ENCODE measurements around the gene RAB20. TPM values are rescaled to one million over a fixed set of nuclear protein-coding genes. Genes with fewer than 3 reads are reported as not detected.

The RAB20 gene
- total RNA-seq, 4 donors from 2014 or later = 0.77 to 12.4 (median 9.1) TPM

GRCh38 chr13:110519046-110519445, 42.5 kb downstream of the RAB20 start:
- Histone ChIP-seq H3K36me3 (no peaks in the 10 kb centered on the region), H3K9me3 (no peaks in the 10 kb centered on the region), H3K27ac (no peak overlapping the region), H3K27me3 (no peaks in the 10 kb centered on the region), H3K4me3 (no peak overlapping the region), H3K4me1 (no peaks in the 10 kb centered on the region)
- intact Hi-C loops (cut with DNase I; ENCODE audit: low total_unique reads) = no loop called here
- DNase-seq = no peak
- TF ChIP-seq POLR2A (IDR thresholded peaks at IDR 0.05) = no peak
- TF ChIP-seq, protein P1, sequence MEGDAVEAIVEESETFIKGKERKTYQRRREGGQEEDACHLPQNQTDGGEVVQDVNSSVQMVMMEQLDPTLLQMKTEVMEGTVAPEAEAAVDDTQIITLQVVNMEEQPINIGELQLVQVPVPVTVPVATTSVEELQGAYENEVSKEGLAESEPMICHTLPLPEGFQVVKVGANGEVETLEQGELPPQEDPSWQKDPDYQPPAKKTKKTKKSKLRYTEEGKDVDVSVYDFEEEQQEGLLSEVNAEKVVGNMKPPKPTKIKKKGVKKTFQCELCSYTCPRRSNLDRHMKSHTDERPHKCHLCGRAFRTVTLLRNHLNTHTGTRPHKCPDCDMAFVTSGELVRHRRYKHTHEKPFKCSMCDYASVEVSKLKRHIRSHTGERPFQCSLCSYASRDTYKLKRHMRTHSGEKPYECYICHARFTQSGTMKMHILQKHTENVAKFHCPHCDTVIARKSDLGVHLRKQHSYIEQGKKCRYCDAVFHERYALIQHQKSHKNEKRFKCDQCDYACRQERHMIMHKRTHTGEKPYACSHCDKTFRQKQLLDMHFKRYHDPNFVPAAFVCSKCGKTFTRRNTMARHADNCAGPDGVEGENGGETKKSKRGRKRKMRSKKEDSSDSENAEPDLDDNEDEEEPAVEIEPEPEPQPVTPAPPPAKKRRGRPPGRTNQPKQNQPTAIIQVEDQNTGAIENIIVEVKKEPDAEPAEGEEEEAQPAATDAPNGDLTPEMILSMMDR (IDR thresholded peaks at IDR 0.05) = no peak

DNA sequence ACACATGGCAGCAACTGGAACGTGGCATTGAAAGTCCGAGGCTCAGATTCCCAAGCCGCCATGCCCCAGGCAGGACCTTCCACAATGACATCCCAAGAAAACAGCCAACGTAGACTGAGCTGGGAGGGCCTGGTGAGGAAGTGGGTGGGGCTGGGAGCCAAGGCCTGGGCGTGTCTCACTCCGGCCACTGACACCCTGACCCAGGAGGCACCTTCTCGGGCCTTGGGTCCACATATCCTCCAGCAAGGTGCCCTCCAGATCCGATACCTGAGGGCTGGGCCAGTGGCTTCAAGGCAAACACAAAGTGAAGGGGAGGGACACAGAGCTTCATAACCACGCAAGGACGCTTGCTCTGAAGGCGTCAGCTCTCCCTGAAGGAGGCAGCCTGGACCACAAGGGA, 43.0 kb downstream of the RAB20 start:
- intact Hi-C loops (cut with DNase I; ENCODE audit: low total_unique reads) = no loop called here

DNA sequence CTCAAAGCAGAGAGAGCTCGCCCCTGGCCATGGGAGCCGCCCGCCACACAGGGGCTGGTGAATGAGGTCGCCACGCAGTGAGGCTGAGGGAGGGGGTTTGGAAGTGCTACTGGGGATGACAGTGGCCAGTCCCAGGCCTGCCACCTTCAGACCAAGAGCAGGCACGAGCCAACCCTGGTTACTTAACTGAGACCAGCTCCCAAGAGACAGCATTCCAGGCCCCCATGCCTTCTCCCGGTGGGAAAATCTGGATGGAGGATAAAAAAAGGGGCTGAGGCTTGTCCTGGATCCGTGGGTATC, 43.3 kb downstream of the RAB20 start:
- TF ChIP-seq POLR2A (IDR thresholded peaks at IDR 0.05) = no peak
- Histone ChIP-seq H3K4me1 (no peaks in the 10 kb centered on the region), H3K36me3 (no peaks in the 10 kb centered on the region), H3K27me3 (no peaks in the 10 kb centered on the region), H3K9me3 (no peaks in the 10 kb centered on the region), H3K4me3 (no peak overlapping the region), H3K27ac (no peak overlapping the region)
- DNase-seq = no peak
- intact Hi-C loops (cut with DNase I; ENCODE audit: low total_unique reads) = no loop called here

More for the DNA sequence above, 43.0 kb downstream of the RAB20 start:
- no peak overlapping the region for H3K27ac ChIP-seq
- no peaks in the 10 kb centered on the region for H3K36me3 ChIP-seq
- no peaks in the 10 kb centered on the region for H3K27me3 ChIP-seq
- no peak for DNase-seq
- no peaks in the 10 kb centered on the region for H3K9me3 ChIP-seq
- TF ChIP-seq, protein P1 (IDR thresholded peaks at IDR 0.05) = no peak
- no peak for TF ChIP-seq POLR2A (IDR thresholded peaks at IDR 0.05)
- no peaks in the 10 kb centered on the region for H3K4me1 ChIP-seq
- no peak overlapping the region for H3K4me3 ChIP-seq

DNA sequence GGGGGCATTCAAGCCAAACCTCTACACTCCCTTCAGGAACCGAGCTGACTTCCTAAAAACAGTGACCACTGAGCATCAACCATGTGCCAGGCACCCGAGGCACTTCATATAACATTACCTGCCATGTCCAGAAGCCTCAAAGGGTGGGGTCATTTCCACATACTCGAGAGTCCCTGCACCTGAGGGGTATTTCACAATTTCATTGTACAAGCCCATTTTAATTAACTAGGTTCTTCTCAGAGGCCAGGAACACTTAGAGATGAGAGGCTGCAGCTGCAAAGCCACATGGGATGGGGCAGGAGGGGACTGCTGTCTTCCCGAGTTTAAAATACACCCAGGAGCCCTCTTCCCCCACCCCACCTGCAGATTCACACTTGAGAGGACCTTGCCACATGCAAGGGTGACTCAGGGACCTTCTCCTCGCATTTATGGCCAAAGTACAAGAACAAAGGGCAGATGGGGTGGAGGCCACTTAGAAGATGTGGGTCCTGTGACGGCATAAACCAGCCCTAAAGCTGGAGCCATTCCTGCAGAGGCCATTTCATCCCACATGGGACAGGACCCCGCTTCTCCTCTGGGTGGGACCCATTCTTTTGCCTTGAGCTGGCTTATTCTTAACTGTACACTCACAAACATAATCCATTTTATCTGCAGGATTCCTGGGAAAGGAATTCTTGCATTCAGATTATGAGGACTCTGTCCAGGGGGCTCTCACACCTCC, 43.9 kb downstream of the RAB20 start:
- Histone ChIP-seq H3K27ac (no peak overlapping the region), H3K36me3 (no peaks in the 10 kb centered on the region), H3K4me1 (no peaks in the 10 kb centered on the region), H3K27me3 (no peaks in the 10 kb centered on the region), H3K9me3 (no peaks in the 10 kb centered on the region), H3K4me3 (no peak overlapping the region)
- DNase-seq = no peak
- intact Hi-C loops (cut with DNase I; ENCODE audit: low total_unique reads) = no loop called here
- TF ChIP-seq POLR2A (IDR thresholded peaks at IDR 0.05) = no peak
- TF ChIP-seq, protein P1 (IDR thresholded peaks at IDR 0.05) = no peak

DNA sequence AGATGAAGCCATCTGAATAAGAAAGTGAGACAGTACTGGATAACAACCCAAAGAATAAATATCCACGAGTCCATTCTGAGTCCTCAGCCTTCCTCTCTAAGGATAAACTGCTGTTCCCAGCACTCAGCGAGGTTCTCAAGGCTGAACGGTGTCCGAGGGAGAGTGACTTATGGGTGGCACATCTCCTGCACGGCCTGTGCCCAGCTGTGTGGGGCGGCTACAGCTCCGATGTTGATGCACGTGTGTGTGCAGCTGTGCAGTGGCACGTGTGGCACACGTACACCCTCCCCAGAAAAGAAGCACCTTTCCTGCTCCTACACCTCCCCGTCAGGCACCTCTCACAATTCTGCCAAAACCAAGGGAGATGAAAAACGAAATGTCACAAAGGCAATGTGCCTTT, 45.0 kb downstream of the RAB20 start:
- H3K36me3 ChIP-seq = no peaks in the 10 kb centered on the region
- no peaks in the 10 kb centered on the region for H3K9me3 ChIP-seq
- TF ChIP-seq POLR2A (IDR thresholded peaks at IDR 0.05) = no peak
- TF ChIP-seq, protein P1 (IDR thresholded peaks at IDR 0.05) = no peak
- DNase-seq = no peak
- H3K4me3 ChIP-seq = no peak overlapping the region
- no peaks in the 10 kb centered on the region for H3K27me3 ChIP-seq
- H3K27ac ChIP-seq = no peak overlapping the region
- H3K4me1 ChIP-seq = no peaks in the 10 kb centered on the region
- intact Hi-C loops (cut with DNase I; ENCODE audit: low total_unique reads) = no loop called here
